RWPE1 (cell line): ENCODE results near the gene FRMD3.

Experiments
- CTCF ChIA-PET: fragments of 350-600 bp; sonication (Branson Sonifier 250); formaldehyde crosslinking; extraction: SDS; loops from one replicate; lab custom pipeline; 2021; lab: Yijun Ruan, JAX
- POLR2A ChIA-PET: fragments of 400-600 bp; formaldehyde crosslinking; extraction: SDS; loops from one replicate; lab custom pipeline; 2020; ENCODE audit warnings: antibody characterized with exemption; ENCODE audit not compliant: low non-redundant PET; lab: Yijun Ruan, JAX
- DNase-seq: peaks from one replicate; pipeline ENCODE4 v3.0.0; 2012; ENCODE audit warnings: low spot score
- H3K27ac ChIP-seq: fragments of 450-650 bp; 2 replicates; pipeline ENCODE4 v1.5.1; 2017
- TF ChIP-seq, protein P1 (sequence below): fragments of 450-650 bp; conservative IDR thresholded peaks from 2 replicates; pipeline ENCODE4 v1.5.1; 2017; ENCODE audit warnings: low read depth, mild to moderate bottlenecking

FRMD3 gene

GRCh38 chr9:83469722-83470121, 68.5 kb downstream of the FRMD3 start:
- POLR2A ChIA-PET: no interaction called here
- CTCF ChIA-PET: interaction anchor here (0.6 kb wide), 2 partner anchors 69 to 391 kb away, joined by 3 to 4 read pairs; no protein-coding TSS in a partner anchor
- no peak overlapping the region for H3K27ac ChIP-seq
- no peak for DNase-seq
- TF ChIP-seq, protein P1, sequence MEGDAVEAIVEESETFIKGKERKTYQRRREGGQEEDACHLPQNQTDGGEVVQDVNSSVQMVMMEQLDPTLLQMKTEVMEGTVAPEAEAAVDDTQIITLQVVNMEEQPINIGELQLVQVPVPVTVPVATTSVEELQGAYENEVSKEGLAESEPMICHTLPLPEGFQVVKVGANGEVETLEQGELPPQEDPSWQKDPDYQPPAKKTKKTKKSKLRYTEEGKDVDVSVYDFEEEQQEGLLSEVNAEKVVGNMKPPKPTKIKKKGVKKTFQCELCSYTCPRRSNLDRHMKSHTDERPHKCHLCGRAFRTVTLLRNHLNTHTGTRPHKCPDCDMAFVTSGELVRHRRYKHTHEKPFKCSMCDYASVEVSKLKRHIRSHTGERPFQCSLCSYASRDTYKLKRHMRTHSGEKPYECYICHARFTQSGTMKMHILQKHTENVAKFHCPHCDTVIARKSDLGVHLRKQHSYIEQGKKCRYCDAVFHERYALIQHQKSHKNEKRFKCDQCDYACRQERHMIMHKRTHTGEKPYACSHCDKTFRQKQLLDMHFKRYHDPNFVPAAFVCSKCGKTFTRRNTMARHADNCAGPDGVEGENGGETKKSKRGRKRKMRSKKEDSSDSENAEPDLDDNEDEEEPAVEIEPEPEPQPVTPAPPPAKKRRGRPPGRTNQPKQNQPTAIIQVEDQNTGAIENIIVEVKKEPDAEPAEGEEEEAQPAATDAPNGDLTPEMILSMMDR: no peak

GRCh38 chr9:83468821-83469220, 69.4 kb downstream of the FRMD3 start:
- TF ChIP-seq, protein P1: no peak
- POLR2A ChIA-PET: no interaction called here
- DNase-seq: no peak
- H3K27ac ChIP-seq: no peak overlapping the region
- CTCF ChIA-PET: no interaction called here

- TF ChIP-seq, protein P1: no peak
- H3K27ac ChIP-seq: no peak overlapping the region
- no peak for DNase-seq
- ChIA-PET POLR2A (no interaction called here), CTCF (interaction anchor here (0.6 to 0.7 kb wide), 2 partner anchors 72 to 149 kb away, joined by 3 to 4 read pairs; no protein-coding TSS in a partner anchor)
These were observed 71.3 kb downstream of the FRMD3 start for GRCh38 chr9:83466877-83467276.

GRCh38 chr9:83466351-83466750, 71.8 kb downstream of the FRMD3 start:
- ChIA-PET POLR2A (no interaction called here), CTCF (interaction anchor here (0.7 kb wide), 1 partner anchor 150 kb away, joined by 4 read pairs; no protein-coding TSS in a partner anchor)
- DNase-seq: no peak
- no peak overlapping the region for H3K27ac ChIP-seq
- TF ChIP-seq, protein P1: no peak

DNA sequence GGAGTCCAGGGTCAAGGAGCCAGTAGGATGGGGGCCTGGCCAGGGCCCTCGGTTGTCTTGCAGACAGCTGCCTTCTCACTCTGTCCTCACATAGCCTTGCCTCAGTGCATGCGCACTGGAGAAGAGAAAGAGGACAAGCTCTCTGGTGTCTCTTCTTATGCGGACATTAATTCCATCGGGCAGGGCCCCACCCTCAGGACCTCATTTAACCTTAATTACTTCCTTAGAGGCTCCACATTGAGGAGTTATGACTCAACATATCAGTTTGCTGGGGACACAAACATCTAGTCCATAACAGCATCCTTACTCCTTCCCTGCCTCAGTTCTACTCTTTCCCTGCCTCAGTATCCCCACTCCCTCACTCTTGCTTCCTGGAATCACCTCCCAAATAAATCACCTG, 78.4 kb downstream of the FRMD3 start:
- CTCF ChIA-PET: no interaction called here
- no peak for DNase-seq
- TF ChIP-seq, protein P1: no peak
- no peak overlapping the region for H3K27ac ChIP-seq
- POLR2A ChIA-PET: no interaction called here

DNA sequence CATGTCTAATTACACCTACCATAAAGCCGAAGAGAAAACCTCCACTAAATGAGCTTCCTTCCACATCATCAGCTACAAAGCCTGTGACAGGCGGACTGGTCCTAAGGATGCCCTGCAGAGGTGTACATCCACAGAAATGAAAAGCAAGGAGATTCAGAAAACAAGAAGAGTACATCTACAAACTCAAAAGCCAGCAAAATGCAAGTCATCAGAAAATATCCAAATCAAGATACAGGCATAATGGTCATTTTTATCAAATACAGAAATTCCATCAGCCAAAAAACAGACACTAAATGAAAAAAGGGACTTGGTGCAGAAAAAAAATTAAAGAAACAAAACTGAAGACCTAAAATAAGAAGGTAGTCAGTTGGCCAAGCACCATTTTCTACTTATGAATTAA, 79.7 kb downstream of the FRMD3 start:
- TF ChIP-seq, protein P1: no peak
- no peak for DNase-seq
- no peak overlapping the region for H3K27ac ChIP-seq
- ChIA-PET CTCF (no interaction called here), POLR2A (no interaction called here)
